ENCODE data around the gene RNGTT.

- TF ChIP-seq REST (IDR thresholded peaks at IDR 0.05; ENCODE audit: insufficient read depth in 1 of 2, low read depth in 2 of 2, low read length in 2 of 2) (no peak), POLR2AphosphoS5 (IDR thresholded peaks at IDR 0.05; ENCODE audit: low read depth, low read length) (no peak), TAF1 (IDR thresholded peaks at IDR 0.05; ENCODE audit: borderline replicate concordance, insufficient read depth, low read length) (no peak), SIN3A (IDR thresholded peaks at IDR 0.05; ENCODE audit: borderline replicate concordance, insufficient read depth, low read length) (no peak)
Observed at GRCh38 chr6:88698661-88699060, 264.8 kb downstream of the RNGTT start.
